ENCODE measurements around the gene CACNB1.
"Not testable (repeated sequence)": the region's sequence is repeated elsewhere in the genome, so short reads cannot be mapped to it uniquely, and the experiment has no call there.

Gene CACNB1

GRCh38 chr17:39132192-39132610 lies 65.3 kb downstream of the CACNB1 start:
- no peak for DNase-seq (ENCODE audit: low spot score)
- TF ChIP-seq CTCF (IDR thresholded peaks at IDR 0.05; ENCODE audit: borderline replicate concordance, control extremely low read depth, extremely low read depth, insufficient read depth, missing control alignments): no peak
- in situ Hi-C loops (cut with MboI; ENCODE audit: low sequenced_read_pairs, unreplicated experiment): no loop called here

GRCh38 chr17:39131616-39132015 lies 65.9 kb downstream of the CACNB1 start:
- TF ChIP-seq CTCF (IDR thresholded peaks at IDR 0.05; ENCODE audit: borderline replicate concordance, control extremely low read depth, extremely low read depth, insufficient read depth, missing control alignments): no peak

GRCh38 chr17:39130205-39130604 lies 67.3 kb downstream of the CACNB1 start:
- in situ Hi-C loops (cut with MboI; ENCODE audit: low sequenced_read_pairs, unreplicated experiment): no loop called here
- no peak for TF ChIP-seq CTCF (IDR thresholded peaks at IDR 0.05; ENCODE audit: borderline replicate concordance, control extremely low read depth, extremely low read depth, insufficient read depth, missing control alignments)
- DNase-seq (ENCODE audit: low spot score): no peak

More at GRCh38 chr17:39131616-39132015, 65.9 kb downstream of the CACNB1 start:
- DNase-seq (ENCODE audit: low spot score): no peak
- in situ Hi-C loops (cut with MboI; ENCODE audit: low sequenced_read_pairs, unreplicated experiment): no loop called here

GRCh38 chr17:39129544-39129943 lies 67.9 kb downstream of the CACNB1 start:
- DNase-seq (ENCODE audit: low spot score); in situ Hi-C loops (cut with MboI; ENCODE audit: low sequenced_read_pairs, unreplicated experiment): not testable (repeated sequence)

- DNase-seq (ENCODE audit: low spot score): no peak
- TF ChIP-seq CTCF (IDR thresholded peaks at IDR 0.05; ENCODE audit: borderline replicate concordance, control extremely low read depth, extremely low read depth, insufficient read depth, missing control alignments): no peak
- in situ Hi-C loops (cut with MboI; ENCODE audit: low sequenced_read_pairs, unreplicated experiment): no loop called here
These were observed 71.0 kb downstream of the CACNB1 start for GRCh38 chr17:39126436-39126835.

GRCh38 chr17:39125143-39125875 lies 72.2 kb downstream of the CACNB1 start:
- TF ChIP-seq CTCF (IDR thresholded peaks at IDR 0.05; ENCODE audit: borderline replicate concordance, control extremely low read depth, extremely low read depth, insufficient read depth, missing control alignments): no peak
- DNase-seq (ENCODE audit: low spot score): no peak
- in situ Hi-C loops (cut with MboI; ENCODE audit: low sequenced_read_pairs, unreplicated experiment): no loop called here

- DNase-seq (ENCODE audit: low spot score): no peak
- no peak for TF ChIP-seq CTCF (IDR thresholded peaks at IDR 0.05; ENCODE audit: borderline replicate concordance, control extremely low read depth, extremely low read depth, insufficient read depth, missing control alignments)
- in situ Hi-C loops (cut with MboI; ENCODE audit: low sequenced_read_pairs, unreplicated experiment): no loop called here
These were observed 73.8 kb downstream of the CACNB1 start for GRCh38 chr17:39123627-39124026.

Measured in GM13976 (cell line).